Right ventricle myocardium inferior (tissue), 1 donor: ENCODE measurements around the gene LRP5. TPM values are rescaled to one million over a fixed set of nuclear protein-coding genes. Genes with fewer than 3 reads are reported as not detected.

Source experiments
- ATAC-seq: fragments of 200-7000 bp; cut with Tn5 transposase; one replicate; pipeline ENCODE4 v1.9.1; 2020; ENCODE audit warnings: mild to moderate bottlenecking, moderate library complexity
- DNase-seq: peaks from one replicate; pipeline ENCODE4 v3.0.0; 2021; ENCODE audit errors: missing footprints
- intact Hi-C: fragments of 100-400 bp; cut with DNase I; formaldehyde crosslinking; loops from one replicate; pipeline ENCODE4 v1.11.0; 2022
- long read RNA-seq: library from polyadenylated mRNA; unstranded; transcript quantifications from one replicate; pipeline ENCODE4 v2.0.0, GENCODE V29; 2021
- total RNA-seq: library from RNA; stranded (reverse); fragmentation: NEBNext Ultra II Directional; extraction: Animal tissue kit (Norgen Biotek cat#: 25700); gene quantifications from one replicate; pipeline ENCODE4 v1.2.1, GENCODE V29; 2021
- donor health status: DM: no; HTN: yes; CAD: no; lungs with severe emphysema.

LRP5 gene
- 61.6 TPM for total RNA-seq
- long read RNA-seq, full-length matches to known transcripts = 21 of 50 reads
- long read RNA-seq, partial matches to known transcripts = 17 of 50 reads
- long read RNA-seq, other reads (novel, unspliced or antisense) = 12 of 50 reads

GRCh38 chr11:68312117-68312779 lies at the start of gene LRP5:
Gene LRP5 (plus strand): TSS chr11:68312591. CDS start chr11:68312715, 124 bp downstream.
- DNase-seq (peak; percentile 59), ATAC-seq (peak; percentile 24)
- intact Hi-C loops = loop anchor here (5.0 kb wide), 1 partner anchor 40 kb away; no protein-coding TSS in a partner anchor

- ATAC-seq (peak; percentile 37), DNase-seq (no peak)
- intact Hi-C loops = no loop called here
These were observed 48.9 kb upstream of the LRP5 start for GRCh38 chr11:68263444-68264035.

- DNase-seq (no peak), ATAC-seq (no peak)
- intact Hi-C loops = no loop called here
These were observed 48.1 kb upstream of the LRP5 start for GRCh38 chr11:68264244-68264643.

- DNase-seq = no peak
- intact Hi-C loops = no loop called here
- no peak for ATAC-seq
These were observed 47.5 kb upstream of the LRP5 start for GRCh38 chr11:68264741-68265540.

- DNase-seq (no peak), ATAC-seq (no peak)
- intact Hi-C loops = no loop called here
These were observed 46.1 kb upstream of the LRP5 start for GRCh38 chr11:68266121-68266891.

GRCh38 chr11:68266936-68267880 lies 45.2 kb upstream of the LRP5 start:
- ATAC-seq (no peak), DNase-seq (no peak)
- intact Hi-C loops = no loop called here

- DNase-seq (no peak), ATAC-seq (no peak)
- intact Hi-C loops = no loop called here
These were observed 44.5 kb upstream of the LRP5 start for GRCh38 chr11:68267881-68268240.

GRCh38 chr11:68269414-68270081 lies 42.8 kb upstream of the LRP5 start:
- no peak for DNase-seq

GRCh38 chr11:68270196-68271022 lies 42.0 kb upstream of the LRP5 start:
- ATAC-seq (no peak), DNase-seq (no peak)
- intact Hi-C loops = loop anchor here (5.0 kb wide), 1 partner anchor 112 kb away; no protein-coding TSS in a partner anchor

More at GRCh38 chr11:68269414-68270081, 42.8 kb upstream of the LRP5 start:
- intact Hi-C loops = loop anchor here (5.0 kb wide), 1 partner anchor 113 kb away; no protein-coding TSS in a partner anchor
- ATAC-seq = no peak

GRCh38 chr11:68271023-68271780 lies 41.2 kb upstream of the LRP5 start:
- DNase-seq (no peak), ATAC-seq (peak; percentile 56)
- intact Hi-C loops = loop anchor here (5.0 kb wide), 1 partner anchor 111 kb away; no protein-coding TSS in a partner anchor

GRCh38 chr11:68271781-68272608 lies 40.4 kb upstream of the LRP5 start, which contains the start of gene C11orf24:
Gene C11orf24 (minus strand): TSS chr11:68271973. CDS start chr11:68263767, 8,206 bp downstream.
- intact Hi-C loops = loop anchor here (1.0 to 5.0 kb wide), 3 partner anchors 25 to 188 kb away; partner anchors contain the start of gene PPP6R3
- DNase-seq = peak; percentile 98
- ATAC-seq = peak; percentile 97

GRCh38 chr11:68273026-68273738 lies 39.2 kb upstream of the LRP5 start:
- intact Hi-C loops = loop anchor here (2.0 to 5.0 kb wide), 2 partner anchors 24 to 109 kb away; no protein-coding TSS in a partner anchor
- ATAC-seq = no peak

GRCh38 chr11:68274306-68274705 lies 38.1 kb upstream of the LRP5 start:
- no peak for DNase-seq
- no peak for ATAC-seq
- intact Hi-C loops = loop anchor here (5.0 kb wide), 1 partner anchor 108 kb away; no protein-coding TSS in a partner anchor

More at GRCh38 chr11:68273026-68273738, 39.2 kb upstream of the LRP5 start:
- no peak for DNase-seq
